HEK293T (cell line): ENCODE data around the gene PACS2.

ENCODE experiments used
- ARNT ChIP-seq: fragments of 450-650 bp; IDR thresholded peaks from 2 replicates; pipeline ENCODE4 v1.6.1; 2017; ENCODE audit warnings: mild to moderate bottlenecking
- CTBP1 ChIP-seq: fragments of 450-650 bp; IDR thresholded peaks from 2 replicates; pipeline ENCODE4 v1.6.1; 2016; ENCODE audit warnings: borderline replicate concordance
- ELF4 ChIP-seq: fragments of 450-650 bp; IDR thresholded peaks from 2 replicates; pipeline ENCODE4 v1.6.1; 2017; ENCODE audit warnings: antibody characterized with exemption
- FOXK2 ChIP-seq: fragments of 450-650 bp; IDR thresholded peaks from 2 replicates; pipeline ENCODE4 v1.6.1; 2016; ENCODE audit warnings: mild to moderate bottlenecking
- FOXM1 ChIP-seq: fragments of 450-650 bp; IDR thresholded peaks from 2 replicates; pipeline ENCODE4 v1.6.1; 2017; ENCODE audit warnings: mild to moderate bottlenecking, borderline replicate concordance
- HDGF ChIP-seq: fragments of 450-650 bp; IDR thresholded peaks from 2 replicates; pipeline ENCODE4 v1.6.1; 2017; ENCODE audit warnings: antibody characterized with exemption, borderline replicate concordance
- L3MBTL2 ChIP-seq: fragments of 450-650 bp; conservative IDR thresholded peaks from 2 replicates; pipeline ENCODE4 v1.6.1; 2016; ENCODE audit warnings: mild to moderate bottlenecking
- NFRKB ChIP-seq: fragments of 450-650 bp; IDR thresholded peaks from 2 replicates; pipeline ENCODE4 v1.6.1; 2016; ENCODE audit warnings: mild to moderate bottlenecking, moderate library complexity
- SP1 ChIP-seq: fragments of 450-650 bp; IDR thresholded peaks from 2 replicates; pipeline ENCODE4 v1.6.1; 2017
- SUZ12 ChIP-seq: fragments of 450-650 bp; IDR thresholded peaks from 2 replicates; pipeline ENCODE4 v1.6.1; 2016; ENCODE audit warnings: mild to moderate bottlenecking
- TF ChIP-seq, protein P1 (sequence below): fragments of 450-650 bp; IDR thresholded peaks from 2 replicates; pipeline ENCODE4 v1.6.1; 2016

DNA sequence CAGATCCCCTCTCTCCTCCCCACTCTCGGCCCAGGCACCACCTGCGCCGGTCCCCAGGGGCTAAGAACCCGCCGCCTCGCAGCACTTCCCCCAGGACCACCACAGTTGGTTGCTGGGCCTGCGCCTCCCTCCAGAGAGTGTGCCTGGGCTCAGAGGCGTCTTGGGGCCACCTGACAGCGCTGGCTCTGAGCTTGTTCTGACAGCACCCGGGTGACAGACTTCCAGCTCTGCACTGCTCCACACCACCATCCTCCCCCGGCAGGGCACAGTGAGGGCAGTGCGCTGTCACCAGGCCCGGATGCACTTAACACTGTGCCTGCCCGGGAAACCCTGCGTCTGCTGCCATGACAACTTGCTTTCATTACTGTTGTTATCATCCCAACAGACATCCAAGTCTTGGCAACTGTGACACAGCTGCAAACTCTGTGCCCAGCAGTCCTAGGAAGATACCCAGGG, 20.4 kb upstream of the PACS2 start:
- TF ChIP-seq, protein P1, sequence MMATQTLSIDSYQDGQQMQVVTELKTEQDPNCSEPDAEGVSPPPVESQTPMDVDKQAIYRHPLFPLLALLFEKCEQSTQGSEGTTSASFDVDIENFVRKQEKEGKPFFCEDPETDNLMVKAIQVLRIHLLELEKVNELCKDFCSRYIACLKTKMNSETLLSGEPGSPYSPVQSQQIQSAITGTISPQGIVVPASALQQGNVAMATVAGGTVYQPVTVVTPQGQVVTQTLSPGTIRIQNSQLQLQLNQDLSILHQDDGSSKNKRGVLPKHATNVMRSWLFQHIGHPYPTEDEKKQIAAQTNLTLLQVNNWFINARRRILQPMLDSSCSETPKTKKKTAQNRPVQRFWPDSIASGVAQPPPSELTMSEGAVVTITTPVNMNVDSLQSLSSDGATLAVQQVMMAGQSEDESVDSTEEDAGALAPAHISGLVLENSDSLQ: no peak
- TF ChIP-seq NFRKB (no peak), SUZ12 (no peak), HDGF (no peak), ELF4 (no peak), L3MBTL2 (no peak), FOXM1 (no peak), ARNT (no peak), SP1 (no peak), CTBP1 (no peak), FOXK2 (no peak)
